Vagina (tissue), 2 donors: ENCODE measurements around the gene AKIRIN1. TPM values are rescaled to one million over a fixed set of nuclear protein-coding genes. Genes with fewer than 3 reads are reported as not detected.

Experiments used
- DNase-seq, 2 donors: peaks; one replicate each; pipeline ENCODE4 v3.0.0-alpha.2; 2017; ENCODE audit errors: extremely low spot score in 2 of 2
- H3K27ac ChIP-seq: fragments of 200-600 bp; sonication (generic); one replicate; pipeline ENCODE4 v1.5.1; 2019
- H3K27me3 ChIP-seq: fragments of 200-600 bp; sonication (generic); one replicate; pipeline ENCODE4 v1.5.1; 2019
- H3K36me3 ChIP-seq, 2 donors: fragments of 200-600 bp; sonication (generic); one replicate each; pipeline ENCODE4 v1.5.1; 2017 to 2019
- H3K4me1 ChIP-seq: fragments of 200-600 bp; sonication (generic); one replicate; pipeline ENCODE4 v1.5.1; 2019
- H3K4me3 ChIP-seq, 2 donors: fragments of 200-600 bp; sonication (generic); 1 replicate in 1 of 2; 2 replicates in 1 of 2; pipeline ENCODE4 v1.5.1; 2016 to 2019
- H3K9me3 ChIP-seq: fragments of 200-600 bp; sonication (generic); one replicate; pipeline ENCODE4 v1.5.1; 2019
- CTCF ChIP-seq, 3 experiments: fragments of 450-650 bp in 2 of 3; fragments of 200-600 bp in 1 of 3; sonication (generic) in 1 of 3; IDR thresholded peaks; one replicate each; pipeline ENCODE4 v1.5.1; 2017 to 2019; ENCODE audit warnings: antibody characterized with exemption in 3 of 3, mild to moderate bottlenecking in 2 of 3, moderate library complexity in 2 of 3
- POLR2A ChIP-seq, 2 donors: fragments of 450-650 bp; IDR thresholded peaks; one replicate each; pipeline ENCODE4 v1.6.1; 2017; ENCODE audit warnings: antibody characterized with exemption in 2 of 2, mild to moderate bottlenecking in 2 of 2, moderate library complexity in 2 of 2
- POLR2AphosphoS5 ChIP-seq, 2 donors: sonication (generic); formaldehyde crosslinking; IDR thresholded peaks; one replicate each; pipeline ENCODE4 v1.9.0; 2017; ENCODE audit warnings: antibody characterized with exemption in 2 of 2, mild to moderate bottlenecking in 2 of 2, low read depth in 1 of 2; ENCODE audit not compliant: insufficient read depth in 1 of 2
- intact Hi-C: fragments of 100-400 bp; cut with DNase I; formaldehyde crosslinking; loops from one replicate; pipeline ENCODE4 v1.15.1; 2023
- total RNA-seq: library from RNA; depleted of rRNA; stranded (reverse); fragments of >200 nt; gene quantifications from one replicate; pipeline ENCODE4 v1.2.3, GENCODE V29; 2016

Gene AKIRIN1
- total RNA-seq, 1 donor from 2014 or later, result 27.5 TPM

- DNase-seq, result no peak
- intact Hi-C loops, result no loop called here
- H3K36me3 ChIP-seq, result peaks cover 0 to 56% of the 10 kb centered on the region in 2 donors
- H3K27me3 ChIP-seq, result no peaks in the 10 kb centered on the region
- H3K4me3 ChIP-seq, result no peak overlapping the region
- H3K27ac ChIP-seq, result no peak overlapping the region
- no peaks in the 10 kb centered on the region for H3K4me1 ChIP-seq
- no peaks in the 10 kb centered on the region for H3K9me3 ChIP-seq
- no peak for TF ChIP-seq POLR2A (IDR thresholded peaks at IDR 0.05)
- no peak for TF ChIP-seq POLR2AphosphoS5 (IDR thresholded peaks at IDR 0.05; ENCODE audit: insufficient read depth in 1 of 2, low read depth in 1 of 2)
- TF ChIP-seq CTCF (IDR thresholded peaks at IDR 0.05), result no peak
These were observed 45.6 kb downstream of the AKIRIN1 start for GRCh38 chr1:39036678-39037077.

GRCh38 chr1:39043513-39043912, 52.4 kb downstream of the AKIRIN1 start:
- TF ChIP-seq CTCF (IDR thresholded peaks at IDR 0.05), result no peak
- no peak for TF ChIP-seq POLR2A (IDR thresholded peaks at IDR 0.05)
- no peak for TF ChIP-seq POLR2AphosphoS5 (IDR thresholded peaks at IDR 0.05; ENCODE audit: insufficient read depth in 1 of 2, low read depth in 1 of 2)
- H3K4me3 ChIP-seq, result no peak overlapping the region
- no peak for DNase-seq
- H3K27me3 ChIP-seq, result no peaks in the 10 kb centered on the region
- intact Hi-C loops, result no loop called here
- peaks cover 0 to 7% of the 10 kb centered on the region in 2 donors for H3K36me3 ChIP-seq
- H3K4me1 ChIP-seq, result peaks cover 13% of the 10 kb centered on the region
- H3K9me3 ChIP-seq, result no peaks in the 10 kb centered on the region
- no peak overlapping the region for H3K27ac ChIP-seq

GRCh38 chr1:39044762-39045161, 53.7 kb downstream of the AKIRIN1 start:
- no peak for DNase-seq
- intact Hi-C loops, result no loop called here
- H3K27me3 ChIP-seq, result no peaks in the 10 kb centered on the region
- no peak overlapping the region for H3K27ac ChIP-seq
- H3K9me3 ChIP-seq, result no peaks in the 10 kb centered on the region
- H3K4me1 ChIP-seq, result peaks cover 14% of the 10 kb centered on the region
- H3K4me3 ChIP-seq, result no peak overlapping the region
- no peak for TF ChIP-seq POLR2A (IDR thresholded peaks at IDR 0.05)
- TF ChIP-seq CTCF (IDR thresholded peaks at IDR 0.05), result no peak
- TF ChIP-seq POLR2AphosphoS5 (IDR thresholded peaks at IDR 0.05; ENCODE audit: insufficient read depth in 1 of 2, low read depth in 1 of 2), result no peak
- peaks cover 0 to 5% of the 10 kb centered on the region in 2 donors for H3K36me3 ChIP-seq

GRCh38 chr1:39045231-39045630, 54.2 kb downstream of the AKIRIN1 start:
- H3K4me1 ChIP-seq, result peaks cover 14% of the 10 kb centered on the region

More at GRCh38 chr1:39045231-39045630, 54.2 kb downstream of the AKIRIN1 start:
- intact Hi-C loops, result no loop called here
- Histone ChIP-seq H3K27me3 (no peaks in the 10 kb centered on the region), H3K9me3 (no peaks in the 10 kb centered on the region), H3K27ac (no peak overlapping the region), H3K4me3 (no peak overlapping the region), H3K36me3 (peaks cover 0 to 5% of the 10 kb centered on the region in 2 donors)
- DNase-seq, result no peak
- no peak for TF ChIP-seq CTCF (IDR thresholded peaks at IDR 0.05)
- no peak for TF ChIP-seq POLR2A (IDR thresholded peaks at IDR 0.05)
- no peak for TF ChIP-seq POLR2AphosphoS5 (IDR thresholded peaks at IDR 0.05; ENCODE audit: insufficient read depth in 1 of 2, low read depth in 1 of 2)
